ENCODE measurements around the gene C16orf96.

The C16orf96 gene

GRCh38 chr16:4556112-4556511 is at the start of gene C16orf96:
C16orf96 (plus strand) TSS chr16:4556340; CDS start chr16:4556490, 150 bp downstream.
- DNase-seq (ENCODE audit: low spot score) (no peak), FAIRE-seq (no peak)

DNA sequence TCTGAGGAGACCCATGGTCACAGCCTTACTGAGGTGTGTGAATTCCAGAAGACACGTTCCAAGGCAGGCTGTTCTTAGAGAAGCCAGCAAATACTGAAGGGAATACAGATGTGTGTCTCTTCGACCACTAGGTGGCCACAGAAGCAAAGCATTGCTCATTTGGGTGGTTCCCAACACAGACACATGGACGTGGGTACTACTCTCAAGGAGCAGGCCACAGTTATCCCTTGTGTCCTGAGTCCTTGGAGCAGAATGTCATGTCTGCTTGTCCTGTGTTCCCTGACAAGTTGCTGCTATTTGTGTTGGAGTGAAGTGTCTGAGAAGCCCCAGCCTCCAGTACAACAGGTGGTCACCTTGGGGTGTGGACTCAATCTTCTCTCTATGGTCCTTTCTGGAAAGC is 49.7 kb upstream of the C16orf96 start:
- FAIRE-seq: peak; percentile 61
- DNase-seq (ENCODE audit: low spot score): peak; percentile 60

- DNase-seq (ENCODE audit: low spot score) (no peak), FAIRE-seq (no peak)
These were observed 48.4 kb upstream of the C16orf96 start for GRCh38 chr16:4507588-4508345.

DNA sequence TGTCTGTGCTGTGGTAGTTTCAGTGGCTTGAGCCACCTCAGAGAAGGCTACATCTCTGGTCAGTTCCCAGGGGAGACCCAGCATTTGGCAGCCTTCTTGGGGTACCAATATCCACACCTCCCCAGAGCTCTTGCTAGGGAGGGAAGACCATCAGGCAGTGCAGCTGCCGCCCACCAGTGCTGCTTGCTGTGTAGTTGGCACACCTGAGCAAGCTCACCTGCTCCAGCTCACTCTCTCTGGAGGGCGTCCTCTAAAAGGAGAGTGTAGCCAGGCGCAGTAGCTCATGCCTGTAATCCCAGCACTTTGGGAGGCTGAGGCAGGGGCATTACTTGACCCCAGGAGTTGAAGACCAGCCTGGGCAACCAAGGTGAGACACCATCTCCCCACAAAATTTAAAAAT is 47.3 kb upstream of the C16orf96 start:
- FAIRE-seq (no peak), DNase-seq (ENCODE audit: low spot score) (no peak)

GRCh38 chr16:4509420-4509819 is 46.7 kb upstream of the C16orf96 start:
- no peak for DNase-seq (ENCODE audit: low spot score)
- no peak for FAIRE-seq

DNA sequence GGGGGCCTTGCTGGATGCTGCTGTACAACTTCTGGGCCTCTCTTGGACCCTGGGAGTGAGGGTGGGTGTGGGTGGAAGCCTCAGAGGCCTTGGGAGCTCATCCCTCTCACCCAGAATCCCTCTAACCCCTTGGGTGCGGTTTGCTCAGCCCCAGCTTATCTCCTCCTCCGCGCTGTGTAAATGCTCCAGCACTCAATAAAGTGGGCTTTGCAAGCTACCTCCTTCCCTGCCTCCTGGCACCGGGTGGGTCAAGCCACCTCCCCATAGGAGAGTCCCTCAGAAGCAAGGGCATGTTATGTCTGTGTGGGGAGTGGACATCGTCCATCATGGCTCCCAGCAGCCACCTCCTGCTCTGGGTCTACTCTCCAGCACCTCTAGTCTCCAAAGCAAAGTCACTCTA is 46.0 kb upstream of the C16orf96 start:
- no peak for DNase-seq (ENCODE audit: low spot score)
- FAIRE-seq: no peak

GRCh38 chr16:4510747-4511426 is 45.3 kb upstream of the C16orf96 start:
- FAIRE-seq (no peak), DNase-seq (ENCODE audit: low spot score) (no peak)

DNA sequence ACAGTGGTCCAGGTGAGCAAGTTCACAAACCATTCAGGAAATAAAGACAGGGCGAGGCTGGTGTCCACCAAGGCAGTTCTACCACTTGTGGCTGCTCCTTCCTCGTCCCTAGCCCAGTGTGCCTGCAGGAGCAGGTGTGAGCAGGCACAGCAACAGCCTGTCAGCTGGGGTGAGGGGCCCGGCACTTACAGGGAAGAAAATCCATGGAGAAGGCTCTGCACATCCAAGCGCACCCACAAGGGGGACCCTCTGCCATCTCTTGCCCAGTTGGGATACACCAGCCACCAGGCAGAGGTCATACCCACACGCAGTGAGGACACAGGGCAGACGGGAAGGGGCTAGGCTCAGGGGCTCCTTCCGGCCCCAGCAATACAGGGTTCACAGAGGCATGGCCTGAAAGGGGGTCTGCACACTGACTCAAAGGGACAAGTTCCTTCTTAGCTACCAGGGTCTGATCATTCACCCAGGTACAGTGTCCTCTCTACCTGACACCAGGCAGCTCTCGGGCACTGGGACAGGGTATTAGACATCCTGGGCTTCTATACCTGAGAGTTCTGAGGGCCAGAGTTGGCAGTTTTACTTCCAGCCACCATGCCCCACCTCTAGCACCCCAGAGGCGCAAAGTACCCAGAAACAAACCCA is 44.6 kb upstream of the C16orf96 start:
- no peak for FAIRE-seq
- peak; percentile 70 for DNase-seq (ENCODE audit: low spot score)

DNA sequence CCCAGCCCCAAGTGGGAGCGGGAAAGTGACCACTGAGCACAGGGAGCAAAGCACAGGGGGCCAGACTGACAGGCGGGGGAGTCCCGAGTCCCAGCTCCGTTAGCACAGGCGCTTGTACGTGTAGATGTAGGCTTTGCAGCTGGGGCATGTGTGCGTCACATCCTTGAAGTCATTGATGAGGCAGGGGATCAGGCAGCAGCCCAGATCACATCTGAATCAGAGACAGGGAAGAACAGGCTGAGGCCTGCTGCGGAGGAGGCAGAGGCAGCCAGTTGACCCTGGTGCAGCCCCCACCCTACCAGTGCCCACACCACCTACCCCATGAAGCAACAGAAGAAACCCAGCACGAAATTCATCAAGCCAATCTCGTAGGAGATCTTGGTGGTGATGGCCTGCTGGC is 43.7 kb upstream of the C16orf96 start:
- FAIRE-seq (no peak), DNase-seq (ENCODE audit: low spot score) (no peak)

- FAIRE-seq: no peak
These were observed 42.9 kb upstream of the C16orf96 start for GRCh38 chr16:4513086-4513860.

GRCh38 chr16:4513881-4514280 is 42.3 kb upstream of the C16orf96 start:
- DNase-seq (ENCODE audit: low spot score) (no peak), FAIRE-seq (no peak)

More at GRCh38 chr16:4513086-4513860, 42.9 kb upstream of the C16orf96 start:
- DNase-seq (ENCODE audit: low spot score): no peak

- FAIRE-seq (no peak), DNase-seq (ENCODE audit: low spot score) (no peak)
These were observed 41.5 kb upstream of the C16orf96 start for GRCh38 chr16:4514606-4515005.

DNA sequence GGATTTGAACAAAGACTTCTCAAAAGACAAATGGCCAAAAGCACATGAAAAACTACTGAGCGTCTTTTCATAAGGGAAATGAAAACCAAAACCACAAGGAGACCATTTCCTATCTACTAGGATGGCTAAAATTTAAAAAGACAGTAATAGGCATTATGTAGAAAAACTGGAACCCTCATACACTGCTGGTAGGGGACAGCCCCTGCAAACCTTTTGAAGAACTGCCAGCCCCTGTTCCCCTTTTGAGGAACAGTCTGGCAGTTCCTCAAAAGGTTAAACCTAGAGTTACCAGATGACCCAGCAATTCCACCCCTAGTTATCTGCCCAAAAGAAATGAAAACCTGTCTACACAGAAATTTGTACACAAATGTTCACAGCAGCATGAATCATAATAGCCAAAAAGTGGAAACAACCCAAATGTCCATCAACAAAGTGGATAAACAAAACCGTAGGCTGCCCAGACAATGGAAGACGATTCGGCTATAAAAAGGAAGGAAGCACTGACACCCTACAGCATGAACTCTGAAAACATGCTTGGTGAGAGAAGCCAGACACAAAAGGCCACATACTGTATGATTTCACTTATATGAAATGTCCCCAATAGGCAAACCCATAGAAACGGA is 40.4 kb upstream of the C16orf96 start:
- no peak for FAIRE-seq
- DNase-seq (ENCODE audit: low spot score): no peak

DNA sequence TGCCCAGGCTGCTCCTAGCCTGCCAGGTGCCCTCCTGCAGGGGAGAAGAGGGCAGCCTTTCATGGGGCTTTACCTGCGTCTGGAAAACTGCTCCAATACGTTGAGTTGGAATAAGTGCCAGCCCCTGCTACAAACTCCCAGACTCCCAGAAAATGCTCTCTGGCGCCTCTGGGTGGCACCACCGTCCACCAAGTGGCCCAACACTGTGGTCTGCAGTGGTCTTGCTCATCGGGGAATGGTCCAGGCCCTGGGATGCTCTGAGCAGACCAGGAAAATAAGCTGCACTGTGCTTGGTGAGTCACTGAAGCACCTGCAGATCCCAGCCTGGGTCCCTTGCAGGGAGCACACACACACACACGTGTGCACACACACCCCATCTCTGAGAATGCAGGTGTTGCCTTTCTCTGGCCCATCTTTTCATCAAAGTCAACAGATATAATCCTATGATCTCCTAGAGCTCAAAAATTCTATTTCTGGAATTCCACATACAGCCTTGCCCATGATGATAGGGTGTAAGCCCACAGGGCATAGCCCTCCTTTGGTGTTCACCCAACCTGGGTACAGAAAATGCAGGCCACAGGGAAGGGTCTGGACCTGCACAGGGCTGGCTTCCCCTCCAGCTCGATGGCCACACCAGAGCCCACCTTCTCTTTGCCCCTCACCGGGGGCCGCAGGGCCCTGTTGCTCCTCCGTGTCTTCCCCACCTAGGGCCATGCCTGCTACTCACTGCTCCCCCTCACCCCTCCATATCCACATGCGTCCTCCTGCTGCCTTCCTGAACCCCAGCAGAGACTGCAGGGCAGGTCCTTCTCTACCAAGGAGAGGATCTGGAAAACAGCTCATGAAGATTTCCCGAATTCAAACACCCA is 38.1 kb upstream of the C16orf96 start:
- DNase-seq (ENCODE audit: low spot score) (peak; percentile 44), FAIRE-seq (no peak)

DNA sequence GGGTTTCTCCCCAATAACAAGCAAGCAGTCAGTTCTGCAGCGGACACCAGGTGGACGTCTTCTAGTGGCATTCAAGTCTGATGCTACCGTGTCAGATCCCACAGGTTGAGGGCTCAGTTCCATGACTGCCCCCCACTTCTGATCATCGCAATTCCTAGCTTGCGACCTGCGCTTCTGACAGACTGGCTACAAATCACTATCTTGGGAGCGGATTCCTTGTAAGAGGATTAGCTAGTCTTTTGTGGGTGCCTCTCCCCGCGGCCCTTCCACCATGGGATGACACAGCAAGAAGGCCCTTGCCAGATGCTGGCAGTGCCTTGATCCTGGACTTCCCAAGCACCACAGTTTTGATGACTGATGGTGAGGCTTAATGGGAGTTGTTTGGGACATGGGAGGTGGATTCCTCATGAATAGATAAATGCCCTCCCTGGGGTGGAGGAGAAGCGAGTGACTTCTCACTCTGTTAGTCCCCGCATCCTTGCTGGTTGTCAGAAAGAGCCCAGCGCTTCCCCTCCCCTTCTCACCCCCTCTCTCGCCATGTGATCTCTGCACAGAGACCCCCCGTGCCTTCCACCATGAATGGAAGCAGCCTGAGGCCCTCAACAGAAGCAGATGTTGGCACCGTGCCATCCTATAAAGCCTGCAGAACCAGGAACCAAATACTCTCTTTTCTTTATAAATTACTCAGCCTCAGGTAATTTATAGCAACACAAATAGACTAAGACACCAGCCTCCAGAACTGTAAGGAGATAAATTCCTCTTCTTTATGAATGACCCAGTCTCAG is 36.7 kb upstream of the C16orf96 start:
- no peak for DNase-seq (ENCODE audit: low spot score)
- no peak for FAIRE-seq

GRCh38 chr16:4520913-4521312 is 35.2 kb upstream of the C16orf96 start:
- DNase-seq (ENCODE audit: low spot score): no peak
- FAIRE-seq: no peak

DNA sequence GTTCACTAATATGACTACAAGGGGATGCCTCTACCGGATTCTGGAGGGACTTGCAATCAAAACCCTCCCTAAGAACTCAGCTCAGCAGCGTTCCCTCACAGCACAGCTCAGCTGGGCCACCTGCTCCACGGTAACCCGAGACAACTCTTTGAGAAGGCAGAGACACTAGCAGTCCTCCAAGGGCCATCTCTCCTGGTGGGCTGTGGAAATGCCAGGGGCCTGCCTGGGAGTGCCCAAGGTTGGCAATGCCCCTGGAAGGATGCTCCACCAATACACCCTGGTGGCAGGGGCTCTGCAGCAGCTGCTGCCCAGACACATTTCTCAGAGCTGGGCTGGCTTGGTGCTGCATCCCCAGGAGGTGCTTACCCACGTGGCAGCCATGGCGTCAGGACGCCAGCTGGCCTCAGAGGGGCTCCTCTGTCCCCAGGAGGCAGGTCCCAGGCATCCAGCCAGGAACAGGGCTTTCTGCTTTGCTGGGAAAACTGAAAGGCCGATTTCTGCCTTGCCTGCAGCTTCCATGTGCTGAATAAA is 34.0 kb upstream of the C16orf96 start:
- DNase-seq (ENCODE audit: low spot score) (no peak), FAIRE-seq (no peak)

GRCh38 chr16:4523686-4524085 is 32.5 kb upstream of the C16orf96 start:
- no peak for FAIRE-seq
- no peak for DNase-seq (ENCODE audit: low spot score)

DNA sequence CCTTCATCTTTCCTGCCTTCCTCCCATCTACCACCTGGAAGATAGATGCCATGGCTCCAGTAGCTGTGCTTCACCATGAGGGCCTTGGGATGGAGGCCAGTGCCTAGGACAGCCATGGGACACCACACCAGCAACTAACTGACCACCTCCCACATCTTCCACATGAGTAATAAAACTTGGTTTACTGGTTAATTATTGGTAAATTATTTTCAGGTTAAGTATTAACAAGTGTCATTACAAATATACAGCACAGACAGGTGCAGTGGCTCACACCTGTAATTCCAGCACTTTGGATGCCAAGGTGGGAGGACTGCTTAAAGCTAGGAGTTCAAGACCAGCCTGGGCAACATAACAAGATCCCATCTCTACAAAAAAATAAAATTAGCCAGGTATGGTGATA is 31.6 kb upstream of the C16orf96 start:
- FAIRE-seq: no peak
- DNase-seq (ENCODE audit: low spot score): no peak
